Esophagus squamous epithelium (tissue), 4 donors: Measurements from ENCODE around the gene BAZ2A.
A peak's percentile ranks its signal among the peaks of the same experiment; 100 is the strongest.

ENCODE experiments used
- CTCF ChIP-seq, 6 experiments: fragments of 450-650 bp in 4 of 6; fragments of 200-600 bp in 2 of 6; sonication (generic) in 2 of 6; IDR thresholded peaks; one replicate each; pipeline ENCODE4 v1.5.1; 2016 to 2019; ENCODE audit warnings: antibody characterized with exemption in 6 of 6, mild to moderate bottlenecking in 4 of 6, moderate library complexity in 4 of 6
- POLR2A ChIP-seq, 4 donors: fragments of 450-650 bp; IDR thresholded peaks; one replicate each; pipeline ENCODE4 v1.6.1; 2017; ENCODE audit warnings: antibody characterized with exemption in 4 of 4, mild to moderate bottlenecking in 4 of 4, moderate library complexity in 3 of 4

GRCh38 chr12:56628671-56629458 is 1.3 kb downstream of the BAZ2A start:
- TF ChIP-seq CTCF (IDR thresholded peaks at IDR 0.05) (no peak), POLR2A (IDR thresholded peaks at IDR 0.05) (peak in 1 of 4 donors; percentile 41)
